ENCODE results near the gene CCDC74B.
"Not testable (repeated sequence)": the region's sequence is repeated elsewhere in the genome, so short reads cannot be mapped to it uniquely, and the experiment has no call there.

CCDC74B gene

DNA sequence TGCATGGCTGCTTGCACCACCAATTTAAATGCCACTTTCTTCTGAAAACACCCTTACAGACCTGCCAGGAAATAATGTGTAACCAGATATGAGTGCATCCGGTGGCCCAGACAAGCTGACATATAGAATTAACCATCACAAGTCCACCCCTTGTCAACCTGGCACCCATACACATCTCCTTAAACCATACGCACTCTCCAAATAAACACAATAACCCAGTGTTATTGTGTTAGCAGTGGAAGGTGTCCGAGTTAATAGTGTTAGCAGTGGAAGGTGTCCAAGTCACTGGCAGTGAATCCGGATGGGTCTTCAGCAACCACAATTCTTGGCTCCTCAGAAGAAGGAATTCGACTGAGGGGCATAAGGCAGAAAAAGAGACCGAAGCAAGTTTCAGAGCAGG is 3.6 kb upstream of the CCDC74B start:
- not testable (repeated sequence) for DNase-seq (ENCODE audit: low read depth)

- peak; percentile 14 for DNase-seq (ENCODE audit: low read depth)
Measured at GRCh38 chr2:130143266-130144039, 1.5 kb downstream of the CCDC74B start.

- not testable (repeated sequence) for DNase-seq (ENCODE audit: low read depth)
Measured at GRCh38 chr2:130142396-130143265, 2.3 kb downstream of the CCDC74B start.

GRCh38 chr2:130141645-130142370 is 3.1 kb downstream of the CCDC74B start:
- not testable (repeated sequence) for DNase-seq (ENCODE audit: low read depth)

GRCh38 chr2:130141002-130141401 is 3.9 kb downstream of the CCDC74B start:
- not testable (repeated sequence) for DNase-seq (ENCODE audit: low read depth)

- not testable (repeated sequence) for DNase-seq (ENCODE audit: low read depth)
Measured at GRCh38 chr2:130140516-130140915, 4.4 kb downstream of the CCDC74B start.

DNA sequence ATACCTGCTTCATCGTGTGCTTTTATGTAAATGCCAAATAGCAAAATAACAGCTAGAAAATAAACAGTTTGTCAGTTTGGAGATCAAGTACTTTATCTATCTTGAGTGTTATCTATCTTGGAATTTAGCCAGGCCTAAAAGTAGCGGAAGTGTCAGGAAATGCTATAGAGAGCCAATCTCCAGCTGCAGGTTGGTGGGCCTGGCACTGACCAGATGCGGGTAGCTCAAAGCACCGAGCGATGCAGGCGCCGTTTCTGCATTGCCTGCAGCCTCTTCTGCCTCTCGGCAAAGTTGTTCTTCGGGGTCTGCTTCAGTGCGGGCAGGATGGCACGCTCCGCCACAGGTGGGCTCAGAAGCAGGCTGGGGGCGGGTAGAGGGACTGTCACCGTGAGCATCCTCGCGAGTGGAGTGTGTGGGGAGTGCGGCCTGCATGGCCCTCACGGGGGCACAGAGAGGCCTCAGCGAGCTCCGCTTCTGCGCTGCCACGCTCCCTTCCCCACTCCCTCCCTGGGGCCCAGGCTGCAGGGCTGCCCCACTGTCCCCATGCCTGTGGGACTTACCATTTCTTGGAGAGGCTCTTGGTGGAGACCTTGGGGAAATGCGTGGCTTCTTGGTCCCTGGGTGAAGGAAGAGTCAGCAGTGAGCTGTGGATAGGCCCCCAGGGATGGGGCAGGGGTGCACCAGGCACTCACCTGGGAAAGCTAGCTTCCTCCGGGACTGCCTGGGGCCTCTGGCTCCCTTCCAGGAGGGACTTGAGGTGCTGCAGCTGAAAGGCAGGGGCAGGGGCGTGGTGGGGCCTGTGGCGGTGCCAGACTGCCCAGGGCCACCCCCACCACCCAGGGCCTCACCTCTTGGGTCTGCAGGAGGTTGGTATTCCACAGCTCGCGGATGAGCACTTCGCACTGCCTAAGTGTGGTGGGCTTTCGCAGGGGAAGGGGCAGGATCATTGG is 5.3 kb downstream of the CCDC74B start:
- not testable (repeated sequence) for DNase-seq (ENCODE audit: low read depth)

GRCh38 chr2:130138841-130139251 is 6.1 kb downstream of the CCDC74B start:
- DNase-seq (ENCODE audit: low read depth): not testable (repeated sequence)

GRCh38 chr2:130138326-130138725 is 6.6 kb downstream of the CCDC74B start:
- DNase-seq (ENCODE audit: low read depth): not testable (repeated sequence)

GRCh38 chr2:130137118-130137517 is 7.8 kb downstream of the CCDC74B start:
- DNase-seq (ENCODE audit: low read depth): not testable (repeated sequence)

DNA sequence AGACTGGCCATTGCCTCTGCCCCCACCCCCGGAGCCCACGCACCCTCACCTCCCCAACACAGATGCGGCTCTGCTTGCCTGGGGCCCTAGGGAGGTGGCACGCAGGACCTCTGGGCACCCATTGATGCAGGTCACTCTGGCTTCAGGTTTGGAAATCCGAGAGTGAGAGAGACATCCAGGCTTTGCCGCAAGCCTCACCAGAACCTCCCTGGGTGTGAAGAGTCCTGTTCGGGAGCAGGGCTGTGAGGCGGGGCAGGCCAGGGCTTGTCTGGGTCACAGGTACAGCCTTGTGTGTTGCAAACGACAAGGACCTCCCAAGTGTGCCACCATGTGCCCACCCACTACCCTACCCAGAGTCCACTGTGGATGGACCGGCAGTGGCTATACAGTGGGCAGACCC is 8.4 kb downstream of the CCDC74B start:
- DNase-seq (ENCODE audit: low read depth): not testable (repeated sequence)

DNA sequence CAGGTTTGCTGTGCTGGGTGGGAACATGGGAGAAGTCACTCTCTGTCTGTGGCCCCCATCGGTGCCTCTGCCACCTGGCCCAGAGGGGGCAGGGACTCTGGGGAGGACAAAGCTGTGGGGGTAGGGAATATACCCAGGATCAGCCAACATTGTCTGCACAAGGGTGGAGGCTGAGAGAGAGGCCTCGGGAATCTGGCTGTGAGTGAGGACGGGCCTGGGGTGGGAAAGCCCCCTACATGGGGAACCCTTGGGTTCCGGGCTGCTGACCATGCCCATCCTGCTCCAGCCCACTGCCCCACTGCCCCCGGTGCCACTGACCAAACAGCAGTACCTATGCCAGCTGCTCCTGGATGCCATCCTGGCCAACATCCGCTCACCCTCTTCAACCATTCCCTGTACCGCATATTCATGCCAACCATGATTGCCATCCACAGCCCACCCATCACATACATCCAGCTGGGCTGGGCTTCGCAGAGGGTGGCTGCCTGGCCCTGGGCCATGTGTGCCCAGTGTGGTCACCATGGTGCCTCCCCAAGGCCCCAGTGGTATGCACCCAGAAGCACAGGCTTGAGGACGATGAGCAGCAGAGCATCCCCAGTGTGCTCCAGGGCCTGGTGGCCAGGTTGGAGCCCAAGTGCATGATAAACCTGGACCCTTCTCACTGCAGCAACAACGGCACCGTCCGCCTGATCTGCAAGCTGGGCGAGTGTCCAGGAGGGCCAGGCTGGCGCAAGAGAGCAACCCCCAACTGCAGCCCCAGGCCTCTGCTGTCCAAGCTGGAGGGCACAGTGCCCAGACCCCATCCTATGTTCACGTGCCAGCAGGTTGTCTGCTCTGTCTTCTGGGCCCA is 9.0 kb downstream of the CCDC74B start:
- no peak for DNase-seq (ENCODE audit: low read depth)

GRCh38 chr2:130129120-130129829 is 15.6 kb downstream of the CCDC74B start, which contains the start of gene POTEF:
Gene POTEF (minus strand): TSS chr2:130129222. CDS start chr2:130120515, 8,707 bp downstream.
- DNase-seq (ENCODE audit: low read depth): not testable (repeated sequence)

- not testable (repeated sequence) for DNase-seq (ENCODE audit: low read depth)
Measured at GRCh38 chr2:130128464-130128863, 16.4 kb downstream of the CCDC74B start.

DNA sequence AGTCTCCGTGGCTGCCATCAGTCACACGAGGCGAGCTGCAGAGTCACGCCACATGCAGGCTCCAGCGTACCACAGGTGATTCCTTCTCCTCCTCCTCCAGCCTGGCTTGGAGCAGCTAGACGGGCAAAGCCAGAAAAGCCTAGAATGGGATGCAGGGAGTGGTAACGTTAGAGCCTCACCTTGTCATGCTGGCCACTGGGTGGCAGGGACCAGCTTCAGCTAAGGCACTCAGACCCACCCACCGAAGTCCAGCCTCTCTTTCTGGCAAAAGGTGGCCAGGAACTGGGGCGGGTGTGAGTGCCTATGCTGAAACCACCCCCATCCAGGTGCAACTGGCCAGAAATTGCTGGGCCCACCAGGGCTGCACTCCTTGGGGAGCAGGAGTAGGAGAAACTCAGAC is 17.2 kb downstream of the CCDC74B start:
- DNase-seq (ENCODE audit: low read depth): not testable (repeated sequence)

DNA sequence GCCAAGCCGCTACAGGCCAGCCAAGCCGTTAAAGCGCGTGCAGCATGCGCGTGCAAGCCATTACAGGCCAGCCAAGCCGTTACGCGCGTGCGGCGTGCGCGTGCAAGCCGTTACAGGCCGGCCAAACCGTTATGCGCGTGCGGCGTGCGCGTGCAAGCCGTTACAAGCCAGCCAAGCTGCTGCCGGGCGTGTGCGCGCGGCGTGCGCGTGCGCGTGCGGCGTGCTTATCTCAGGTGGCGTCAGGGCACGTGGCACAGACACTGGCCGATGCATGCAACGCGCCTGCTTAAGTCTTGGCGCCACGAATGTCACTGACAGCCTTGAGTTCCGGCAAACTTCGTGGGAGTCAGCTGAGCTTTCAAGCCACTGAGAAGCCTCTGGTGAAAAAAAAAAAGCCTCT is 24.0 kb downstream of the CCDC74B start:
- DNase-seq (ENCODE audit: low read depth): not testable (repeated sequence)

DNA sequence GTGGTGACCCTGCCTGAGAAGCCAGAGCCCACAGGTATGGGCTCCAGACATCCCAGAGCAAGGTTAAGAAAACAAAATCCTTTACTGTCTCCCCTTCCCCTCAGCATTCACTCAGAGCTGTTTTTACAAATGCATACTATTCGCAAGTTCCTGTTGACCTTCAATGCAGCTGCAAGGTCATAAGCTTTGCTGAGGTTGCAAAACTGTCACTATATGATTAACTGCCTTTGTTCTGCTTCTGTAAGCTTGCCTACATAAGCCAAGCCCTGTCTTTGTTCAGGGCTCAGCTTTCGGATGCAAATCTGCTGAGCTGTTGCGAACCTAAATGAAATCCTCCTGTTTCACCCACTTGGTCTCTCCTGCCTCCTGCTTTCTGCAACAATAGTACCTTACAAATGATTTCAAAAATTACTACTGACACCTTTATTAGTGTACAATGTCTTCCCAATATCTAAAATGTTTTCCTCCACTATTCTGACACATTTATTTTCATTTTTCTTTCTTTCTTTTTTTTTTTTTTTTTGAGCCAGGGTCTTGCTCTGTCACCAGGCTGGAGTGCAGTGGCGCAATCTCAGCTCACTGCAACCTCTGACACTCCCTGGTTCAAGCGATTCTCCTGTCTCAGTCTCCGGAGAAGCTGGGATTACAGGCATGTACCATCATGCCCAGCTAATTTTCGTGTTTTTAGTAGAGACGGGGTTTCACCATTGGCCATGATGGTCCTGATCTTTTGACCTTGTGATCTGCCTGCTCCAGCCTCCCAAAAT is 42.1 kb downstream of the CCDC74B start:
- not testable (repeated sequence) for DNase-seq (ENCODE audit: low read depth)
